GM18505 (cell line): ENCODE data around the gene THEM4.
"Not testable (repeated sequence)": the region's sequence is repeated elsewhere in the genome, so short reads cannot be mapped to it uniquely, and the experiment has no call there.

Experiments
- ATAC-seq: cut with Tn5 transposase; IDR thresholded peaks from one replicate; pipeline ENCODE4 v1.9.1; 2021; ENCODE audit not compliant: unreplicated experiment
- POLR2A ChIP-seq: IDR thresholded peaks from 4 replicates; pipeline ENCODE4 v1.6.1; 2011; ENCODE audit warnings: borderline replicate concordance; ENCODE audit not compliant: insufficient read depth, insufficient read length; ENCODE audit errors: extremely low read depth

The THEM4 gene

DNA sequence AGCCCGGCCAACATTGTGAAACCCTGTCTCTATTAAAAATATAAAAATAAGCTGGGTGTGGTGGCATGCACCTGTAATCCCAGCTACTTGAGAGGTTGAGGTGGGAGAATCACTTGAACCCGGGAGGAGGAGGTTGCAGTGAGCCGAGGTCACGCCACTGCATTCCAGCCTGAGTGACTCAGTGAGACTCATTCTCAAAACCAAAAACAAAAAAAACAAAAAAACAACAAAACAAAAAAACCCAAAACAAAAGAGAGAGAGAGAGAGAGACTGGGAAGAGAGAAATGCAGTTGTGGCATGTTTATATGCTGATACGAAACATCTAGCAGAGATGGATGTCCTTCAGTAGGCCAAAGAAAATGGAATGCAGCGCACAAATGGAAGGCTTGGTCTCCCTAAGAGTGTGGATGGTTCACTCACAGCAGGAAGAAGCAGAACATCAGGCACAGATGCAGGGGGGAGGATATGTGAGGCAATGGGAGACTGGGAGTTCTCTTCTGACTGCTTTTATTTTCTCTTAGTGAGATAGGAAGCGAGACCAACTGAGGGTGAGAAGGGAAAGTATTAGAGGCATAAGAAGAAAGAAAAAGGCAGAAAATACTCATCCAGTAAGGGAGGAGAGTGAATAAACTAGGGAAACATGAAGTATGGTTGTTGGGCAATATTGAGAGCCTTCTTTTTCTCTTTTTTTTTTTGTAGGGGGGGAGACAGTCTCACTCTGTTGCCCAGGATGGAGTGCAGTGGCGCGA, 16.0 kb downstream of the THEM4 start:
- TF ChIP-seq POLR2A: no peak
- ATAC-seq: no peak

DNA sequence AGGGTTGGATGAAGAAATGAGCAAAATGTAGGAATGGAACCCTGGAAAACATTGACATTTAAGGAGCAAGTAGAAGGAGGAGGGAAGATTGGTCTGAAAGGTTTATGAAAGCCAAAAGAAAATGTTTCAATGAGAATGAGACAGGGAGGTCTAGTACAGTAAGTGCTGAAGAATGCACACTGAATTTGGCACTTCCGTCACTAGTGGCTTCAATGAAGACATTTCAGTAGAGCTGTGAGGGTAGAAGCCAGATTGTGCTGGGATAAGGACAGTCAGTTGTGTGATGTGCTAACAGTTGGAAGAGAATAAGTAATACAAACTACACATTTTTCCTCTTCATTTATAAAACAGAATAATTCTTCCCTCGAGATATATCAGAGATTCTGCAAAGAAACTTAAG, 17.1 kb downstream of the THEM4 start:
- ATAC-seq: no peak
- TF ChIP-seq POLR2A: no peak

- ATAC-seq: no peak
- TF ChIP-seq POLR2A: no peak
These were observed 17.8 kb downstream of the THEM4 start for GRCh38 chr1:151891512-151891911.

- no peak for ATAC-seq
- no peak for TF ChIP-seq POLR2A
These were observed 20.2 kb downstream of the THEM4 start for GRCh38 chr1:151888972-151889570.

DNA sequence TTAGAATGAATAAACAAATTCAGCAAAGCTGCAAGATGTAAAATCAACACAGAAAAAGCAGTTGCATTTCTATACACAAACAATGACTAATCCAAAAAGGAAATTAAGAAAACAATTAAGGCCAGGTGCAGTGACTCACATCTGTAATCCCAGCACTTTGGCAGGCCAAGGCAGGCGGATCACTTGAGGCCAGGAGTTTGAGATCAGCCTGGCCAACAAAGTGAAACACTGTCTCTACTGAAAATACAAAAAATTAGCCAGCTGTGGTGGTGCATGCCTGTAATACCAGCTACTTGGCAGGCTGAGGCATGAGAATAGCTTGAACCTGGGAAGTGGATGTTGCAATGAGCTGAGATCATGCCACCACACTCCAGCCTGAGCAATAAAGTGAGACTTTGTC, 22.3 kb downstream of the THEM4 start:
- no peak for TF ChIP-seq POLR2A
- no peak for ATAC-seq

DNA sequence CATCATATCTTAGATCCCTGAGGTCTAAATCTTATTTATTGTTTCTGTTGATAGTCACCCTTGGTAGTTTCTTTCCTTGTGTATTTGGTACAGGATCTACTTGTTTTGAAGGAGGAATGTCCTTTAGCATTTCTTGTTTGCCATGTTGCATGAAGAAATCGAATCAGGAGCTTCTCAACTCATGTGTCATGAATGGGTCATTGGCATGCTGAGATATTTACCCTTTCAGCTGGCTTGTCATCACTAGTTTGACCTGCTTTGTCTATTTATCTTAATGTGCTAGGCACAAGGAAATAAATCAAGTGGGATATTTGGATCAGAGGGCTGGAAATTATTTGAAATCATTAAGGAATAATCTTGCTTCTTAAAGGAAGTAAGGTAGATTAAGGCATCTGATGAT, 23.8 kb downstream of the THEM4 start:
- ATAC-seq: no peak
- no peak for TF ChIP-seq POLR2A

DNA sequence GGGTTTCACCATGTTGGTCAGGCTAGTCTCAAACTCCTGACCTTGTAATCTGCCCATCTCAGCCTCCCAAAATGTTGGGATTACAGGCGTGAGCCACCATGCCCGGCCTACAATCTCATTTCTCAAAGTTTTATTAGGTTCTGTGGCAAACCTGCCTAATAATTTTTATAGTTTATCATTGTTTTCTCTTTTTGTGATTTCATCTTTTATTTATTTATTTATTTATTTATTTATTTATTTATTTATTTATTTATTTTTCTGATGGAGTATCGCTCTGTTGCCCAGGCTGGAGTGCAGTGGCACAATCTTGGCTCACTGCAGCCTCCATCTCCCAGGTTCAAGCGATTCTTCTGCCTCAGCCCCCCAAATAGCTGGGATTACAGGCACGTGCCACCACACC, 24.4 kb downstream of the THEM4 start:
- not testable (repeated sequence) for ATAC-seq

DNA sequence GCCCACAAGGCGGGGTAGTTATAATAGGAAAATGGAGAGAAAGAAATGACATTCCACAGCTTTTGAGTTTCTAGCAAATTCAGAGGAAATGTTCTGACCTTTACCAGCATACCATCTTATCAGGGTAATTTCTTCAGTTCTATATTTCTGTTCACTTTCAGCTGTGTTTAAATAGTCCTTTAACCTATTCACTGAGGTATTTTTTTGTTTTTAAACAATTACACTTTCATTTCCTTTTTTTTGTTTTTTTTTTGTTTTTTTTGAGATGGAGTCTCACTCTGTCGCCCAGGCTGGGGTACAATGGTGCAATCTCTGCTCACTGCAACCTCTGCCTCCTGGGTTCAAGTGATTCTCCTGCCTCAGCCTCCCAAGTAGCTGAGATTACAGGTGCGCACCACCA, 24.9 kb downstream of the THEM4 start:
- ATAC-seq: not testable (repeated sequence)

DNA sequence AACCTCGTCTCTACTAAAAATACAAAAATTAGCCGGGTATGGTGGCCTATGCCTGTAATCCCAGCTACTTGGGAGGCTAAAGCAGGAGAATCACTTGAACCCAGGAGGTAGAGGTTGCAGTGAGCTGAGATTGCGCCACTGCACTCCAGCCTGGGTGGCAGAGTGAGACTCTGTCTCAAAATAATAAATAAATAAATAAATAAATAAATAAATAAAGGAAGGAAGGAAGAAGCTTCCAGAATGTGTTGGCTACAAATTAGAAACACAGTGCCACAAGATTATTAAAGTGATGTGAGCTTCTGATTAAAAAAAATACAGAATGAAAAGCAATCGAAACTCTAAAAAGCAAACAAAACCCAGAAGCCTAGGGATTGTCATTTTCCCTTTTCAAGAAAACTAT, 25.4 kb downstream of the THEM4 start:
- ATAC-seq: not testable (repeated sequence)

GRCh38 chr1:151882918-151883317, 26.4 kb downstream of the THEM4 start:
- ATAC-seq: not testable (repeated sequence)

DNA sequence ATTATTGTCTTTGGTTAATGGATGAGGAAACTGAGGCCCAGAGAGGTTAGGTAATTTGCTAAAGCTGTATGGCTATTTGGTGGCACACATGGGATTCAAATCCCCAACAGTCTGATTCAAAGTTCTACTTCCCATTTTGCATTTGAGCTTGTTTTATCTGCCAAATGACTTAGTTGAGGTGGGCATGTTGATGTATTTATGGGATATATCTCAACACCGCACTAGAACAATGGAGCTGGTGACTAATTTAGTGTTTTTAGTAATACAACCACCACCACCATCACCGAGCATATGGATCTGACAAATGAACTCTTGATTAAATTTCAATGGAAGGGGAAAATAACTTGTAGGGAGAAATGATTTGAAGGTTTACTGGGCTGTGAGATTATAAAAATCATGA, 26.8 kb downstream of the THEM4 start:
- no peak for ATAC-seq
- TF ChIP-seq POLR2A: no peak

DNA sequence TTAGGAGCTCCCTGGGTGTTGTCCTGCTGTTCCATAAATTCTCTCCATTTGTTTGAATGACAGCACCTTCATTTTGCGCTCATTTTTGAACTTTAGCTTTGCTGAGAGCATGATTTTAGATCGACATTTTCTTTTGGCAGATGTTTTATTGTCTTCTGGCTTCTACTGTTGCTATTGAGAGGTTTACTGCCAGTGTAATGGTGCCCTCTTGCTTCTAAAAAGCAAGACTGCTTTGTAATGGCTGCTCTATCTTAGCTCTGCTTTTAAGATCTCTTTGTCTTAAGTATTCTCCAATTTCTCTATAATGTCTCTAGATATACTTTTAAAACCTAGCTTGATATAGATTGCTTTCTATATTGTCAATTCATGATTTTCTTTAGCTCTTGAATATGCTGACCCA, 27.8 kb downstream of the THEM4 start:
- TF ChIP-seq POLR2A: no peak
- no peak for ATAC-seq

GRCh38 chr1:151875419-151876097, 33.8 kb downstream of the THEM4 start:
- no peak for TF ChIP-seq POLR2A
- no peak for ATAC-seq

GRCh38 chr1:151872776-151873175, 36.5 kb downstream of the THEM4 start:
- not testable (repeated sequence) for ATAC-seq
